Kidney epithelial cell (primary cell): ENCODE data around the gene LMF2. TPM values are rescaled to one million over a fixed set of nuclear protein-coding genes. Genes with fewer than 3 reads are reported as not detected.

Experiments used
- DNase-seq: peaks from one replicate; pipeline ENCODE4 v3.0.0-alpha.2; 2010; ENCODE audit warnings: low read depth
- H3K27me3 ChIP-seq: 2 replicates; pipeline ENCODE4 v1.6.0; 2011; ENCODE audit warnings: low read length; ENCODE audit not compliant: control insufficient read depth, insufficient read depth
- H3K36me3 ChIP-seq: 2 replicates; pipeline ENCODE4 v1.5.1; 2011; ENCODE audit warnings: low read length; ENCODE audit not compliant: control insufficient read depth, insufficient read depth
- H3K4me3 ChIP-seq: 2 replicates; pipeline ENCODE4 v1.5.1; 2011; ENCODE audit warnings: low read depth, mild to moderate bottlenecking, control low read depth, low read length
- total RNA-seq: library from RNA; depleted of rRNA; stranded (reverse); fragments of >200 nt; gene quantifications from 2 replicates; pipeline ENCODE4 v1.2.3, GENCODE V29; 2015
- TF ChIP-seq, protein P1 (sequence below): IDR thresholded peaks from 2 replicates; pipeline ENCODE4 v1.5.1; 2011; ENCODE audit warnings: mild to moderate bottlenecking, moderate library complexity, low read length, control low read depth, inconsistent platforms; ENCODE audit not compliant: insufficient read depth, poor library complexity, severe bottlenecking

The LMF2 gene
- total RNA-seq, 1 donor from 2014 or later, result 48.3 TPM

DNA sequence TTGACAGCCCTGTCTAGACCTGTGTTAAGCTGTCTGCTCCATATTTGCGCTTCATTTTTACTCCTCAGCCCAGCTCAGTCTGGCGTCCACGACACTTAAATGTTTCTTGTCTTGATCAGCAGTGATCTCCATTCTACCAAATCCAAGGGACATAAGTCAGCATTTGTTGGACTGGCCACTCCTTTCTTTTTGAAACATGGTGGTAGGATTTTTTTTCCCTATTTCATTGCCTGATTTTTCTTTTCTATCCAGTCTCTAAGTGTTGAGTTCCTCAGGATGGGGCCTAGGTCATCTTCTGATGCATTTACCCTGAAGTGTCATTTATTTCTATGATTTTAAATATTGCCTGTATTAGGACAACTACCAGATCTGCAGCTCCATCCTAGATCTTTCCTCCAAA, 1.4 kb upstream of the LMF2 start:
- TF ChIP-seq, protein P1, sequence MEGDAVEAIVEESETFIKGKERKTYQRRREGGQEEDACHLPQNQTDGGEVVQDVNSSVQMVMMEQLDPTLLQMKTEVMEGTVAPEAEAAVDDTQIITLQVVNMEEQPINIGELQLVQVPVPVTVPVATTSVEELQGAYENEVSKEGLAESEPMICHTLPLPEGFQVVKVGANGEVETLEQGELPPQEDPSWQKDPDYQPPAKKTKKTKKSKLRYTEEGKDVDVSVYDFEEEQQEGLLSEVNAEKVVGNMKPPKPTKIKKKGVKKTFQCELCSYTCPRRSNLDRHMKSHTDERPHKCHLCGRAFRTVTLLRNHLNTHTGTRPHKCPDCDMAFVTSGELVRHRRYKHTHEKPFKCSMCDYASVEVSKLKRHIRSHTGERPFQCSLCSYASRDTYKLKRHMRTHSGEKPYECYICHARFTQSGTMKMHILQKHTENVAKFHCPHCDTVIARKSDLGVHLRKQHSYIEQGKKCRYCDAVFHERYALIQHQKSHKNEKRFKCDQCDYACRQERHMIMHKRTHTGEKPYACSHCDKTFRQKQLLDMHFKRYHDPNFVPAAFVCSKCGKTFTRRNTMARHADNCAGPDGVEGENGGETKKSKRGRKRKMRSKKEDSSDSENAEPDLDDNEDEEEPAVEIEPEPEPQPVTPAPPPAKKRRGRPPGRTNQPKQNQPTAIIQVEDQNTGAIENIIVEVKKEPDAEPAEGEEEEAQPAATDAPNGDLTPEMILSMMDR, result no peak
- Histone ChIP-seq H3K4me3 (peak overlapping the region; percentile 80), H3K27me3 (no peaks in the 10 kb centered on the region), H3K36me3 (no peaks in the 10 kb centered on the region)
- DNase-seq, result no peak

DNA sequence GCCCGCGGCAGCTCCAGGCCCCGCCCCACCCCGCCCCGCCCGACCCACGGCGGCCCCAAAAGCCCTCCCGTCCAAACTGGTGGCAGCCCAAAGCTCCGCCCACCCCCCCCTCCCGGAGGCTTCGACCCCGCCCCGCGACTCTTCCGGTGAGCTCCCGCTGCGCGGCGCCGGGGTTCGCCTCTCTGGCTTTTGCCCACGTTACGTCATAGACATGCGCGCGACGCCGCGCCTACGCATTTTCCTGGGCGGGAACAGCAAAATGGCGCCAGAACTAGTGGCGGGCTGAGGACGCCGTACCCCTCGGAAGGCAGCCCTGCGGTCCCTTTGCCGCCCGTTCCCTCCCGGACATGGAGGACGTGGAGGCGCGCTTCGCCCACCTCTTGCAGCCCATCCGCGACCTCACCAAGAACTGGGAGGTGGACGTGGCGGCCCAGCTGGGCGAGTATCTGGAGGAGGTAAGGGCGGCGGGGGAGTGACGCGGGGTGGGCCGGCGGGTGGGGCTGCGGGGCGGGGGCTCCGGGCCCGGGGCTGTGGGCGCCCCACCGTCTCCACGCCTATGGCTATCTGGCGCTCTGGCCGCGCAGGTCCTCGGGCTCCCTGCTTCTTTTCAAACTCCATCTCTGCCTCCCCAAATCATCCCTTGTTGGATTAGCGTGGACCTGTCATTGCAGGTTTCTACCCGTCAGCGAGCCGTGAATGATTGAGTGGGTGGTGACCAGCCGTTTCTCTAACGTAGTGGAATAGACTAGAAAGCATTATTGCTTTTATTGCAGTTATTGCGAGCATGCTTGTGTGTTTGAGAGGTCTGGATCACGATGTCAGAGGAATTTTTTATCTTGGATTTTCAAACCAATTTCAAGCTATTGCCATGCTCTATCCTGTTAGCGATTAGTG, 736 bp upstream of the LMF2 start, which contains the start of gene NCAPH2:
Gene NCAPH2, plus strand, starts transcription at position 234 of the 894 bp plus-strand sequence. Its CDS starts 114 bp downstream, at position 348.
- Histone ChIP-seq H3K36me3 (no peaks in the 10 kb centered on the region), H3K27me3 (no peaks in the 10 kb centered on the region), H3K4me3 (peak within 1 kb of the TSS; percentile 99)
- no peak for DNase-seq
- TF ChIP-seq, protein P1, result no peak

- peak overlapping the region; percentile 99 for H3K4me3 ChIP-seq
- no peaks in the 10 kb centered on the region for H3K36me3 ChIP-seq
- no peaks in the 10 kb centered on the region for H3K27me3 ChIP-seq
- TF ChIP-seq, protein P1, result no peak
- DNase-seq, result no peak
Measured at GRCh38 chr22:50506611-50507420, 686 bp downstream of the LMF2 start.

GRCh38 chr22:50505776-50506610, 1.5 kb downstream of the LMF2 start:
- TF ChIP-seq, protein P1, result no peak

DNA sequence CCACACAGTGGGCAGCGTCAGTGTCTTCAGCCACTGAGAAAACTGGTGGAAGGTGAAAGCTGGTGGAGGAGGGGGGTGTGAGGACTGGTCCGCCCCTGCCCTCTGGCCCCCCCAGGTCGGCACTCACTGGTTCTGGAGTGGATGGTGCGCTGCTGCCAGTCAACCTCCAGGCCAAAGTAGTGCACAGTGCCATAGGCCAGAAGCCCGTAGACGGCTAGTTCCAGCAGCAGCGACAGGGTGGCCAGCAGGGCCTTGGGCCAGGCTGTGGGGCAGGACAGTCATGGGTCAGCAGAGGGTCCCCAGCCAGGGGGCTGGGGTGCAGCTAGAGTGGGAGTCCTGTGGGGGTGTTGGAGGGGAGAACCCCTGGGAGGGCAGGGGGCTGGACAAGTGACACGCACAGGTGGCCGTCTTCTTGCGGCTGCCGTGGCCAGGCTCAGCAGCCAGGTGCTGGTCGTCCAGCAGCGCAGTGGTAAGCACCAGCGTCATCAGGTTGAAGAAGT, 2.2 kb downstream of the LMF2 start:
- TF ChIP-seq, protein P1, result no peak
- no peaks in the 10 kb centered on the region for H3K36me3 ChIP-seq
- DNase-seq, result no peak
- H3K4me3 ChIP-seq, result no peak overlapping the region
- no peaks in the 10 kb centered on the region for H3K27me3 ChIP-seq

More at GRCh38 chr22:50505776-50506610, 1.5 kb downstream of the LMF2 start:
- H3K4me3 ChIP-seq, result peak overlapping the region; percentile 99
- H3K27me3 ChIP-seq, result no peaks in the 10 kb centered on the region
- H3K36me3 ChIP-seq, result no peaks in the 10 kb centered on the region
- no peak for DNase-seq
